Activated CD8-positive, alpha-beta memory T cell treated with anti-CD3 and anti-CD28 coated beads, Interleukin-2, amount 50 U/mL, for 1 hour (primary cell): Measurements from ENCODE around the gene CCNL2.

Experiments used
- DNase-seq: peaks from one replicate; pipeline ENCODE4 v3.0.0-alpha.2; 2020; ENCODE audit errors: extremely low read depth

The CCNL2 gene

DNA sequence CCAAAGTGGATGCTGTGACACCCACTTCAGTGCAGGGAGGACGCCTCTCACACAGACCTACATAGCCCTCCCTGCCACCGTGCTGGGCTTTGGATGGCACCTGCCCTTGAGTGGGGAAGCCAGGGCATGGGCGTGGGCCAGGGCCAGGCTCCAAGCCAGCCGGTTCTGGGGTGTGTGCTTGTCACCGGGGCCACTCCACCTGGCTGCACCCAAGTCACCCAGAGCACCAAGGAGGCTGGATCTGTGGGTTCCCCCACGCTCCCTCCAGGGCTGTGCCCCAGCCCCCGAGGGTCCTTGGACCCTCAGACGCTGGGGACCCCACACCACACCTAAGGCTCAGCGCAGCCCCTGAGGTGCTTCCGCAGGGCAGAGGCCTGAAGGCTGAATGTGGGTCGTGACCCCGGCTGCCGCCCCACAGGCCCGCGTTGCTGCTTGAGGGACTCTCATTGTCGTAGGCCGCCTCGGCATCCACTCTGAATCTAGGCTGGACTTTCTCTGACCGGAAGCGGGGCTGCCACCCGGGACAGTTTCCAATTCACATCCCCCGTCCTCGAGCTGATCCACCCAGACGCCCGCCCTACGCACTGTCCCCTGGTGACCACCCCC lies 42.2 kb downstream of the CCNL2 start:
- no peak for DNase-seq

- no peak for DNase-seq
Observed at GRCh38 chr1:1356166-1356795, 42.9 kb downstream of the CCNL2 start.

GRCh38 chr1:1355416-1355815 lies 43.7 kb downstream of the CCNL2 start:
- no peak for DNase-seq

- no peak for DNase-seq
Observed at GRCh38 chr1:1354271-1355247, 44.6 kb downstream of the CCNL2 start.

GRCh38 chr1:1353389-1354151 lies 45.6 kb downstream of the CCNL2 start:
- DNase-seq, result no peak

- no peak for DNase-seq
Observed at GRCh38 chr1:1352786-1353388, 46.2 kb downstream of the CCNL2 start.

GRCh38 chr1:1351511-1352427 lies 47.4 kb downstream of the CCNL2 start:
- DNase-seq, result no peak

DNA sequence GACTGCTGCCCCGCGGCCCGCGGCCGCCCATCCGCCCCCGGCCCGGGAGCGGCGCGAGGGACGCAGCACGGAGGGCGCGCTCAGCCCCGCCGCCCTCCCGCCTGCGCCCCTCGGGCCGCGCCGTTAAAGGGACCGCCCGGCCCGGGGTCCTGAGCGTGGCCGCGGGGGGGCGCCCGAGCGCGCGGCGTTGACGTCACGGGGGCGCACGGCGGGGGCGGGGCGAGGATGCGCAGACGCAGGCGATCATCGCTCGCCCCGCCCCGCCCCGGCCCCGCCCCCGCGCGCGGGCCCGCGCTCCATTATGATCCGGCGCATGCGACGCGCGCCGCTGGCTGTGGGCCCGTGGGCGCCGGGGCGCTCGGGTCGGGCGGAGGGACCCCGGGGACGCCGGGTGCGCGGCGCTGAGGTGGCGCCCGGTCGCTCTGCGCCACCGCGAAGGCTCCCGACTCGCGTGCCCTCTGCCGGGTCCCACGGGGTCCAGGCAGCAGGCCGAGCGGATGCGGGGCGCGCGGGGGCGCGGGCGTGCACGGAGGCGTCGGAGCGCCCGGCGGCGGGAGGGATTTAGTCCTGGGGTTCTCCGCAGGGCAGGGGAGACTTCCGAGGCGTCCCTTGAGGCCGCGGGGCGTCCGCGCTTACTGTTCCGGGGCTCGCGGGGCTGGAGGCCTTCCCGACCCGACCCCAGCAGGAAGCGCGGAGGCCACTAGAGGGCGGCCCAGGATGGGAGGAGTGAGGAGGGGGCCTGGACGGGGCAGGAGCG lies 49.7 kb downstream of the CCNL2 start, which contains the start of gene DVL1:
DVL1 (minus strand) TSS at position 163 of the 757 bp plus-strand sequence. CDS start 353 bp downstream, outside the sequence.
- DNase-seq, result no peak

- DNase-seq, result no peak
Observed at GRCh38 chr1:1348420-1349255, 50.5 kb downstream of the CCNL2 start.

DNA sequence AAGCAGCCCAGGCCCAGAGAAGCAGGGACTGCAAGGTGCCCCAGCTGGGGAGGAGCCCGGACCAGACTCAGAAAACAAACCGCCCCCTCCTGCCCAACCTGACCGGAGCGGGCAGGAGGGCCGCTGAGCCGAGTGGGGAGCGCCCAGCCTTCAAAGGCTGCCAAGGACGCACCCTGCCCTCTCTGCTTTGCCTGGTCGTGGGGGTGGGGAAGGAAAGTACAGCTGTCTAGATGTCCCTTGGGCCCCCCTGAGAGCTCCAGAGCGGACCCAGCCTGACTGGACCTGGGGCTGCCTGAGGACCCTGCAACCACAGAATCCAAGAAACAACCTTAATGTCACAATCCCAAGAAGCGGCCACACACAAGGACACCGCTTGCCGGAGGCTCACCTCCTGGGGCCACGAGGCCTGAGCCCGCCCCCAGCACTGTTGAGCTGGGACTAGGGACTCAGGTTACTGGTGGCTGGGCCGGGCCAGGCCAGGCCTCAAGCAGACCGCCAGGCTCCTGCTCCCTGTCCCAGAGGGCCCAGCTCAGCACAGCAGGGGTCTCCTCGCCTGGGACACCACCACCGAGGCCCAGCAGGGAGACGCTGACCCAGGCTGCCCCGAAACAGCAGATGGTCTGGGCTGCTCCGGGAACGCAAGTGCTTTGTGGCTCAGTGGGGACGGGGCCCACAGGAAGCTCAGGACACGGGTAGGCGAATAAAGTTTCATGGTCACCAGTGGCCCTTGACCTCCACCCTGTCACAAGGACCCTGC lies 51.3 kb downstream of the CCNL2 start:
- DNase-seq, result no peak

DNA sequence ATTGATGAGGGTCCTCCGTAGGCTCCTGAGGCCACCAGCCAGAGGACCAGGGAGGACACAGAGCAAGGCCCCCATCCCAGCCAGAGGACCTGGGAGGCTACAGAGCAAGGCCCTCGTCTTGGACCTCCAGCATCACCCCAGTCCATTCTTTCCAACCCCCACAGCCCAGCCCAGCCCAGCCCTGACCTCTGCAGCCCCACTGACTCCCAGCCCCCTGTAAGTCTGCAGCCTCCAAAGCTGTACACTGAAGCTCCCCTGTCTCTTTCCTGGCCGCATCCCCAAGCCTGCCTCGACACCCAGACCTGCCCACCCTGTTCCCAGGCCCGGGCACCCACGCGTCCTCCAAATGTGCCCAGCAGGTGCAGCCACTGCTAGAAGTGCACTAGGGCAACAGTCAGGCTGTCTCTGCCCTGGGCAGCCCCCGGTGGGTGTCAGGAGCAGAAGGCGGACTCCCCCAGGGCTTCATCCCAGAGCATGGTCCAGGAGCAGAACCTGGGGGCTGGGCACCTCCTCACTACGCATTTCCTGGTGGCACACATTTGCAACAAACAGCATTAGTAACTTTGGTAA lies 52.0 kb downstream of the CCNL2 start:
- DNase-seq, result no peak

DNA sequence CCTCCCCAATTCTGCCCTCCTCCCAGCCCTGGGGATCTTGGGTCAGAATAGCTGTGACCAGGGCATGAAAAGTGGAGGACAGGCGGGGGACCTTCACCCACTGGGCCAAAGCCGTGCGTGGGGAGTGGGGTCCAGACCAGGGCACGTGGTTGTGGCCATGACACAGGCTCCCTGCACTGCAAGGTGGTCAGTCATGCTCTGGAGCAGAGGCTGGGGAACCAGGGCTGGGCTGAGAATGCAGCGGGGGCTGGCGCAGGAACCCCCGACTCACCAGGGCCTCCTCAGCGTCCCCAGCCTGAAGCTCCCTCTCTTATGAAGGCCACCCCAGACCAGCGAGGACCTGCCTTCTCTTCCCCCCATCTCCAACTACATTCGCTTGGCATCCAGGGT lies 52.6 kb downstream of the CCNL2 start:
- no peak for DNase-seq

GRCh38 chr1:1345860-1346500 lies 53.2 kb downstream of the CCNL2 start:
- no peak for DNase-seq

DNA sequence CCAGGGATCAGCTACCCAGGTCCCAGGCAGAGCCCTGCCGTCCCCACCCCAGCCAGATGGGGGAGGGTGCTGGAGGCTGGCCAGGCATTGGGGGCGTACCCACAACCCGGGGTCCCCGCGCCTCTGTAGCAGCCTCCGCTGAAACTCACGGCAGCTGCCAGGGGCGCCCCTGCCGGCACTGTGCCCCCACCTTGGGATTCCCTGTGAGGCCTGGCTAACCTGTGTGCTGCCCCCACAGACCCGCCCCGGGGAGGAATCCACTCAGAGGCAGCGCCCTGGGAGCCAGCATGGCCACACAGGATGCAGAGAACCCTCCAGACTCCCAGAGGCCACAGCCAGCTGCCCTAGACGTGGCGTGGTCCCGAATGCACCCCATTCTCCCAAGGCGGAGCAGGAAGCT lies 53.8 kb downstream of the CCNL2 start:
- no peak for DNase-seq

GRCh38 chr1:1344655-1345361 lies 54.3 kb downstream of the CCNL2 start:
- DNase-seq, result no peak

DNA sequence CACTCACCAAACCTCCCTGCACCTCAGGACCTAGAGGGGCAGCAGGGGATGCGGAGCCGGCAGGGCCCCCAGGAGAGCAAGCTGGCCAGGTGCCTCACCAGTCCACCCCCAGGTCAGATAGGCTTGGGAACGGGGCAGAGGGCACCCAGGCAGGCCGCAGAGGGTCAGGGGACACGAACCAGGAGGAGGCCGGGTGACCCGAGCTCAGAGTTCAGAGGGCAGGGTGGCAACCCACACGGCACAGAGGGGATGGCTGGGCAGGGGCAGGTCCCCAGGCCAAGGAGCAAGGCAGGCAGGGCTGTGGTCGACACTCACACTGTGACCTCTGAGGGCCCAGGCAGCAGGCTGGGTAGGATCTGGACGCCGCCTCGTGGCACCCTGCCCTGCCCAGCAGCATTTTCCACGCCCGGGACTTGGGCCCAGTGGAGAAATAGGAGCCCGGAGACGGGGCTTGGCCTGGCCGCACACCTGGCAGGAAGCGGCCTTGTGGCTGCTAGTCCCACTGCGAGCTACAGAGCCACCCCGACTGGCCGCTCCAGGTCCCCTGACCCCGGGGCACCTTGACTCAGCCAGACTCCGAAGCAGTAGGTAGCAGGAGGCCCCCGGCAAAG lies 55.2 kb downstream of the CCNL2 start:
- DNase-seq, result no peak
